Erythroblast (primary cell): ENCODE data around the gene PPFIBP1.

Experiments
- GATA1 ChIP-seq: IDR thresholded peaks from 2 replicates; pipeline ENCODE4 v1.6.1; 2011; ENCODE audit warnings: low read depth, mild to moderate bottlenecking, control low read depth, low read length, moderate library complexity
- POLR2A ChIP-seq: IDR thresholded peaks from 2 replicates; pipeline ENCODE4 v1.6.1; 2011; ENCODE audit warnings: mild to moderate bottlenecking, low read length

DNA sequence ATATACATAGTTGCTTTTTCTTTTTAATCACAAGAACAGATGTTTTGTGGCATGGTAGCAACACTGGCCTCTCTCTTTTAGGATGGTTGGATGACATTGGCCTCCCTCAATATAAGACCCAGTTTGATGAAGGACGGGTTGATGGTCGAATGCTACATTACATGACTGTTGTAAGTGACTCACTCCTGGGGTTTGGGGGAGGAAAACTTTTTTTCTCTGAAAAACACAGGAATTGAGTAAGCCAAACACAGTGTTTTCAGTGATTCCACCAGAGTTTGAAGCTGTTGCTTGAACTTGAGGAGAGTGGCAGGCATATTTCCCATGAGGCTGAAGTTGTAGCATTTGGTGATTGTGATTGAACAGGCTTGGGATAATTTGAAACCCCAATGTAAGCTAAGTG is 158.5 kb downstream of the PPFIBP1 start:
- TF ChIP-seq POLR2A (no peak), GATA1 (no peak)
